Left colon (tissue), 2 donors: ENCODE results near the gene NCR2. TPM values are rescaled to one million over a fixed set of nuclear protein-coding genes. Genes with fewer than 3 reads are reported as not detected.

ENCODE experiments used
- ATAC-seq: fragments of 200-7000 bp; cut with Tn5 transposase; one replicate; pipeline ENCODE4 v1.9.1; 2020; ENCODE audit warnings: mild to moderate bottlenecking, moderate library complexity
- DNase-seq, 2 donors: peaks; one replicate each; pipeline ENCODE4 v3.0.0-alpha.2; 2020
- intact Hi-C, 2 donors: fragments of 100-400 bp; cut with DNase I in 1 of 2; cut with micrococcal nuclease in 1 of 2; formaldehyde crosslinking; loops; one replicate each; pipeline versions ENCODE4 v1.11.2 to v1.14.0; 2022; cut with DNase I, micrococcal nuclease
- total RNA-seq, 2 donors: library from RNA; stranded (reverse); fragmentation: NEBNext Ultra II Directional; extraction: Animal tissue kit (Norgen Biotek cat#: 25700); gene quantifications; one replicate each; pipeline ENCODE4 v1.2.1, GENCODE V29; 2021
- donor health status: DM: no; HTN: no; CAD: no.
- donor health status: DM: yes; HTN: yes; CAD: no.

The NCR2 gene
- total RNA-seq, 2 donors from 2014 or later, result 0.28 TPM; not detected in 1

GRCh38 chr6:41325446-41326066 is 9.9 kb upstream of the NCR2 start:
- intact Hi-C loops, result no loop called here
- DNase-seq (no peak), ATAC-seq (no peak)

- DNase-seq (no peak), ATAC-seq (no peak)
- intact Hi-C loops, result no loop called here
These were observed 9.3 kb upstream of the NCR2 start for GRCh38 chr6:41326092-41326491.

- ATAC-seq, result no peak
- DNase-seq, result no peak
- intact Hi-C loops, result no loop called here
These were observed 8.2 kb upstream of the NCR2 start for GRCh38 chr6:41327177-41327576.

- intact Hi-C loops, result no loop called here
- DNase-seq (no peak), ATAC-seq (no peak)
These were observed 3.8 kb upstream of the NCR2 start for GRCh38 chr6:41331401-41332150.

- DNase-seq (no peak), ATAC-seq (no peak)
- intact Hi-C loops, result no loop called here
These were observed 3.2 kb upstream of the NCR2 start for GRCh38 chr6:41332241-41332640.

GRCh38 chr6:41332842-41333736 is 2.3 kb upstream of the NCR2 start:
- DNase-seq (no peak), ATAC-seq (no peak)
- intact Hi-C loops, result no loop called here

GRCh38 chr6:41334482-41335040 is 847 bp upstream of the NCR2 start:
- DNase-seq (no peak), ATAC-seq (no peak)
- intact Hi-C loops, result no loop called here

GRCh38 chr6:41335943-41336342 is 535 bp downstream of the NCR2 start:
- ATAC-seq, result no peak
- no peak for DNase-seq
- intact Hi-C loops, result no loop called here

GRCh38 chr6:41336824-41337223 is 1.4 kb downstream of the NCR2 start:
- no peak for DNase-seq

GRCh38 chr6:41337709-41338108 is 2.3 kb downstream of the NCR2 start:
- DNase-seq, result no peak
- intact Hi-C loops, result no loop called here
- no peak for ATAC-seq

More at GRCh38 chr6:41336824-41337223, 1.4 kb downstream of the NCR2 start:
- ATAC-seq, result no peak
- intact Hi-C loops, result no loop called here

- DNase-seq (no peak), ATAC-seq (no peak)
- intact Hi-C loops, result no loop called here
These were observed 3.3 kb downstream of the NCR2 start for GRCh38 chr6:41338659-41339058.

GRCh38 chr6:41341580-41341979 is 6.2 kb downstream of the NCR2 start:
- intact Hi-C loops, result no loop called here
- ATAC-seq, result no peak
- DNase-seq, result no peak

GRCh38 chr6:41342241-41342640 is 6.8 kb downstream of the NCR2 start:
- no peak for DNase-seq
- intact Hi-C loops, result no loop called here
- ATAC-seq, result no peak

- DNase-seq, result no peak
These were observed 8.3 kb downstream of the NCR2 start for GRCh38 chr6:41343641-41344187.

GRCh38 chr6:41344876-41345275 is 9.5 kb downstream of the NCR2 start:
- DNase-seq (no peak), ATAC-seq (no peak)
- intact Hi-C loops, result no loop called here

More at GRCh38 chr6:41343641-41344187, 8.3 kb downstream of the NCR2 start:
- intact Hi-C loops, result no loop called here
- ATAC-seq, result no peak

- DNase-seq (no peak), ATAC-seq (no peak)
- intact Hi-C loops, result no loop called here
These were observed 10.5 kb downstream of the NCR2 start for GRCh38 chr6:41345901-41346300.

- intact Hi-C loops, result no loop called here
- DNase-seq, result no peak
- ATAC-seq, result no peak
These were observed 11.0 kb downstream of the NCR2 start for GRCh38 chr6:41346441-41346840.

GRCh38 chr6:41347378-41348050 is 12.1 kb downstream of the NCR2 start:
- DNase-seq (no peak), ATAC-seq (no peak)
- intact Hi-C loops, result no loop called here

GRCh38 chr6:41348934-41349333 is 13.5 kb downstream of the NCR2 start:
- ATAC-seq (no peak), DNase-seq (no peak)

More at GRCh38 chr6:41348934-41349333, 13.5 kb downstream of the NCR2 start:
- intact Hi-C loops, result no loop called here
